K562 (cell line): ENCODE data around the gene HRG. TPM values are rescaled to one million over a fixed set of nuclear protein-coding genes. Genes with fewer than 3 reads are reported as not detected.

Source experiments
- AFF1 ChIP-seq, 2 experiments: fragments of 450-650 bp; IDR thresholded peaks; 2 replicates each; pipeline ENCODE4 v1.6.1; 2018; ENCODE audit warnings: mild to moderate bottlenecking in 2 of 2, low read depth in 1 of 2; ENCODE audit not compliant: partially characterized antibody in 2 of 2
- CREB3L1 ChIP-seq: fragments of 450-650 bp; IDR thresholded peaks from 2 replicates; pipeline ENCODE4 v1.6.1; 2014; ENCODE audit warnings: low read depth, mild to moderate bottlenecking, moderate library complexity, borderline replicate concordance
- FOXK1 ChIP-seq: sonication (generic); formaldehyde crosslinking; IDR thresholded peaks from 2 replicates; pipeline ENCODE4 v1.8.0; 2022; ENCODE audit warnings: missing genetic modification reagents, mild to moderate bottlenecking, borderline replicate concordance
- HDAC6 ChIP-seq: IDR thresholded peaks from 2 replicates; pipeline ENCODE4 v1.6.1; 2012; ENCODE audit warnings: low read depth, mild to moderate bottlenecking, control low read depth, inconsistent platforms, low read length, moderate library complexity
- MXD1 ChIP-seq: fragments of 250-450 bp; sonication (Bioruptor Pico); IDR thresholded peaks from 2 replicates; pipeline ENCODE4 v1.8.0; 2021; ENCODE audit warnings: borderline replicate concordance, mild to moderate bottlenecking, moderate library complexity; ENCODE audit not compliant: poor library complexity, severe bottlenecking
- SRSF7 ChIP-seq: fragments of 200-400 bp; formaldehyde crosslinking; optimal IDR thresholded peaks from 2 replicates; pipeline ENCODE3; 2017; ENCODE audit warnings: mild to moderate bottlenecking, low read depth, low read length
- THRAP3 ChIP-seq: fragments of 450-650 bp; IDR thresholded peaks from 2 replicates; pipeline ENCODE4 v1.6.1; 2016; ENCODE audit warnings: mild to moderate bottlenecking, inconsistent platforms, borderline replicate concordance
- ZBTB34 ChIP-seq: fragments of 250-450 bp; sonication (Bioruptor Pico); IDR thresholded peaks from 2 replicates; pipeline ENCODE4 v1.8.0; 2021; ENCODE audit warnings: mild to moderate bottlenecking, moderate library complexity
- ZBTB49 ChIP-seq: sonication (generic); formaldehyde crosslinking; IDR thresholded peaks from 2 replicates; pipeline ENCODE4 v1.8.0; 2022; ENCODE audit warnings: missing genetic modification reagents, mild to moderate bottlenecking, borderline replicate concordance
- ZNF12 ChIP-seq: sonication (generic); formaldehyde crosslinking; IDR thresholded peaks from 2 replicates; pipeline ENCODE4 v1.4.0; 2020; ENCODE audit warnings: mild to moderate bottlenecking, missing genetic modification reagents
- ZNF512 ChIP-seq: IDR thresholded peaks from 2 replicates; pipeline ENCODE4 v1.6.1; 2016; ENCODE audit warnings: missing genetic modification characterization, missing compliant biosample characterization
- ZNF655 ChIP-seq: fragments of 250-450 bp; sonication (Bioruptor Pico); IDR thresholded peaks from 2 replicates; pipeline ENCODE4 v1.5.0; 2021
- polyA plus RNA-seq, 8 experiments: library from polyadenylated mRNA; depleted of rRNA in 4 of 8; stranded (reverse) in 5 of 8; unstranded in 3 of 8; fragments of >200 nt; fragmentation: Nextera tagmentation in 2 of 8; fragmentation: Illumina TruSeq in 1 of 8; extraction: Ambion mirVana in 2 of 8; extraction: Trizol in 1 of 8; gene quantifications; 2 replicates each; pipeline versions ENCODE4 v1.2.1 to v1.2.3, GENCODE V29; 2011 to 2014; ENCODE audit warnings: inconsistent platforms in 1 of 8, missing spikeins in 1 of 8
- total RNA-seq, 7 experiments: library from RNA; depleted of rRNA in 6 of 7; stranded (reverse); fragments of >200 nt in 6 of 7; fragmentation: Illumina TruSeq in 2 of 7; extraction: Trizol in 2 of 7; gene quantifications; 2 replicates each; pipeline versions ENCODE4 v1.2.1 to v1.2.3, GENCODE V29; 2011 to 2021; ENCODE audit warnings: low replicate concordance in 1 of 7

Gene HRG
- total and polyA plus RNA-seq, 9 of the 15 experiments (the other 6 are each of a cell fraction or from before 2014, with no cell fraction given), result not detected

- TF ChIP-seq AFF1 (IDR thresholded peaks at IDR 0.05; ENCODE audit: low read depth in 1 of 2, partially characterized antibody in 2 of 2), result no peak
- no peak for TF ChIP-seq SRSF7
- no peak for TF ChIP-seq ZNF655 (CRISPR knock-in tag)
- no peak for TF ChIP-seq ZBTB49 (CRISPR knock-in tag)
- no peak for TF ChIP-seq ZNF512 (tag)
- TF ChIP-seq ZBTB34 (CRISPR knock-in tag), result no peak
- TF ChIP-seq HDAC6, result no peak
- TF ChIP-seq FOXK1, result no peak
- TF ChIP-seq CREB3L1, result no peak
- no peak for TF ChIP-seq THRAP3
- TF ChIP-seq MXD1 (CRISPR knock-in tag), result no peak
- TF ChIP-seq ZNF12 (CRISPR knock-in tag), result no peak
Measured at GRCh38 chr3:186664119-186664495, 1.7 kb upstream of the HRG start (continued).
